H9 (cell line): Measurements from ENCODE around the gene TEX55. TPM values are rescaled to one million over a fixed set of nuclear protein-coding genes. Genes with fewer than 3 reads are reported as not detected.

Experiments used
- DNase-seq: peaks from one replicate; pipeline ENCODE4 v3.0.0-alpha.2; 2017
- H2AFZ ChIP-seq: one replicate; pipeline ENCODE4 v1.6.1; 2013; ENCODE audit warnings: mild to moderate bottlenecking, low read length, control low read depth, moderate library complexity
- H2AK5ac ChIP-seq: 2 replicates; pipeline ENCODE4 v1.6.1; 2013; ENCODE audit warnings: low read length, control low read depth, mixed read lengths; ENCODE audit not compliant: insufficient read length
- H2BK120ac ChIP-seq: one replicate; pipeline ENCODE4 v1.6.1; 2013; ENCODE audit warnings: low read depth, mild to moderate bottlenecking, low read length, control low read depth, inconsistent platforms; ENCODE audit not compliant: poor library complexity, severe bottlenecking
- H2BK12ac ChIP-seq: 2 replicates; pipeline ENCODE4 v1.6.1; 2013; ENCODE audit warnings: low read length, control low read depth, mixed read lengths, low read depth; ENCODE audit not compliant: insufficient read length
- H2BK15ac ChIP-seq: 2 replicates; pipeline ENCODE4 v1.6.1; 2013; ENCODE audit warnings: low read depth, low read length, control low read depth
- H2BK20ac ChIP-seq: one replicate; pipeline ENCODE4 v1.6.1; 2013; ENCODE audit warnings: low read depth, mild to moderate bottlenecking, low read length, control low read depth, inconsistent platforms; ENCODE audit not compliant: poor library complexity, severe bottlenecking
- H2BK5ac ChIP-seq: 2 replicates; pipeline ENCODE4 v1.6.1; 2013; ENCODE audit warnings: low read length, control low read depth, mixed read lengths; ENCODE audit not compliant: insufficient read length
- H3K14ac ChIP-seq: 2 replicates; pipeline ENCODE4 v1.6.1; 2013; ENCODE audit warnings: low read length, control low read depth; ENCODE audit not compliant: insufficient read depth
- H3K18ac ChIP-seq: 2 replicates; pipeline ENCODE4 v1.6.1; 2013; ENCODE audit warnings: low read depth, mild to moderate bottlenecking, mixed read lengths, low read length, control low read depth; ENCODE audit not compliant: insufficient read length
- H3K23ac ChIP-seq: 2 replicates; pipeline ENCODE4 v1.6.1; 2013; ENCODE audit warnings: low read length, control low read depth, mixed read lengths, low read depth; ENCODE audit not compliant: insufficient read length
- H3K23me2 ChIP-seq: 2 replicates; pipeline ENCODE4 v1.6.1; 2013; ENCODE audit warnings: low read depth, mild to moderate bottlenecking, mixed read lengths, low read length, control low read depth; ENCODE audit not compliant: insufficient read length, poor library complexity, severe bottlenecking
- H3K27ac ChIP-seq: 2 replicates; pipeline ENCODE4 v1.5.1; 2013; ENCODE audit warnings: low read length, control low read depth, mixed read lengths, low read depth; ENCODE audit not compliant: insufficient read length
- H3K27me3 ChIP-seq: 2 replicates; pipeline ENCODE4 v1.6.1; 2013; ENCODE audit warnings: low read length, control low read depth, inconsistent platforms; ENCODE audit not compliant: insufficient read depth
- H3K4ac ChIP-seq: 2 replicates; pipeline ENCODE4 v1.6.1; 2013; ENCODE audit warnings: low read depth, mild to moderate bottlenecking, control low read depth, inconsistent platforms, low read length, moderate library complexity
- H3K4me1 ChIP-seq: 2 replicates; pipeline ENCODE4 v1.6.1; 2013; ENCODE audit warnings: low read length, control low read depth, inconsistent platforms; ENCODE audit not compliant: insufficient read depth
- H3K4me2 ChIP-seq: 2 replicates; pipeline ENCODE4 v1.6.1; 2013; ENCODE audit warnings: low read length, control low read depth, mixed read lengths; ENCODE audit not compliant: insufficient read length, insufficient read depth
- H3K56ac ChIP-seq: 2 replicates; pipeline ENCODE4 v1.6.1; 2013; ENCODE audit warnings: low read depth, mild to moderate bottlenecking, mixed read lengths, low read length, control low read depth; ENCODE audit not compliant: insufficient read length
- H3K79me1 ChIP-seq: 2 replicates; pipeline ENCODE4 v1.6.1; 2013; ENCODE audit warnings: low read depth, mild to moderate bottlenecking, moderate library complexity, low read length, control low read depth, inconsistent platforms; ENCODE audit not compliant: insufficient read depth, poor library complexity, severe bottlenecking
- H3K79me2 ChIP-seq: 2 replicates; pipeline ENCODE4 v1.6.1; 2013; ENCODE audit warnings: low read length, control low read depth, inconsistent platforms; ENCODE audit not compliant: insufficient read depth
- H3K9ac ChIP-seq: 2 replicates; pipeline ENCODE4 v1.6.1; 2013; ENCODE audit warnings: low read length, control low read depth, mixed read lengths; ENCODE audit not compliant: insufficient read length; ENCODE audit errors: extremely low read depth
- H3K9me3 ChIP-seq: one replicate; pipeline ENCODE4 v1.6.1; 2013; ENCODE audit warnings: low read depth, low read length, inconsistent platforms; ENCODE audit not compliant: control insufficient read depth
- H3T11ph ChIP-seq: one replicate; pipeline ENCODE4 v1.6.1; 2013; ENCODE audit warnings: mild to moderate bottlenecking, low read length, control low read depth, inconsistent platforms
- H4K20me1 ChIP-seq: one replicate; pipeline ENCODE4 v1.6.1; 2013; ENCODE audit not compliant: control insufficient read depth, insufficient read length, insufficient read depth
- H4K5ac ChIP-seq: 2 replicates; pipeline ENCODE4 v1.6.1; 2013; ENCODE audit warnings: low read depth, mild to moderate bottlenecking, mixed read lengths, low read length, control low read depth; ENCODE audit not compliant: insufficient read length
- H4K8ac ChIP-seq: replicated peaks from 2 replicates; pipeline ENCODE4 v1.6.1; 2013; ENCODE audit warnings: low read length, control low read depth, mixed read lengths, low read depth; ENCODE audit not compliant: insufficient read length
- H4K91ac ChIP-seq: 2 replicates; pipeline ENCODE4 v1.6.1; 2013; ENCODE audit warnings: low read depth, mild to moderate bottlenecking, moderate library complexity, mixed read lengths, low read length, control low read depth; ENCODE audit not compliant: insufficient read length
- H3K27ac Mint-ChIP-seq, 3 experiments: 2 replicates in 2 of 3; 3 replicates in 1 of 3; pipeline ENCODE4 v1.8.0; 2020 to 2021; ENCODE audit warnings: mixed read lengths in 3 of 3, mild to moderate bottlenecking in 1 of 3, moderate library complexity in 1 of 3
- H3K27me3 Mint-ChIP-seq: 2 replicates; pipeline ENCODE4 v1.8.0; 2021; ENCODE audit warnings: low read depth, mild to moderate bottlenecking, moderate library complexity, mixed read lengths
- H3K36me3 Mint-ChIP-seq, 3 experiments: 2 replicates in 2 of 3; 3 replicates in 1 of 3; pipeline ENCODE4 v1.8.0; 2020 to 2021; ENCODE audit warnings: low read depth in 3 of 3, mixed read lengths in 3 of 3; ENCODE audit not compliant: insufficient read depth in 1 of 3
- H3K4me1 Mint-ChIP-seq, 2 experiments: 2 replicates each; pipeline ENCODE4 v1.8.0; 2020; ENCODE audit warnings: mixed read lengths in 2 of 2
- H3K4me3 Mint-ChIP-seq, 2 experiments: 2 replicates in 1 of 2; 3 replicates in 1 of 2; pipeline ENCODE4 v1.8.0; 2020 to 2021; ENCODE audit warnings: mild to moderate bottlenecking in 2 of 2, mixed read lengths in 2 of 2, moderate library complexity in 1 of 2
- H3K9me3 Mint-ChIP-seq, 2 experiments: 2 replicates in 1 of 2; 3 replicates in 1 of 2; pipeline ENCODE4 v1.8.0; 2020; ENCODE audit warnings: mild to moderate bottlenecking in 2 of 2, mixed read lengths in 2 of 2, moderate library complexity in 1 of 2
- CTCF ChIP-seq: fragments of 200-600 bp; sonication (generic); conservative IDR thresholded peaks from 3 replicates; pipeline ENCODE4 v1.8.0; 2021; ENCODE audit warnings: antibody characterized with exemption, mild to moderate bottlenecking
- WGBS: extraction: QIAGEN DNeasy Blood & Tissue Kit; methylation state at CpG from one replicate; pipeline ENCODE4 v1.1.7; 2013; ENCODE audit warnings: missing lambda C conversion rate, low lambda C conversion rate, mixed read lengths; ENCODE audit not compliant: insufficient read length; ENCODE audit errors: extremely low coverage; 5-methylcytosine and 5-hydroxymethylcytosine counted together
- long read RNA-seq: library from polyadenylated mRNA; unstranded; transcript quantifications from one replicate; pipeline ENCODE4 v2.0.0, GENCODE V29; 2020
- total RNA-seq: library from RNA; stranded (reverse); gene quantifications from 2 replicates; pipeline ENCODE4 v1.2.1, GENCODE V29; 2021

The TEX55 gene
- total RNA-seq: not detected in 2 replicates
- long read RNA-seq: 0 reads

- Histone ChIP-seq H3K18ac (no peak within 1 kb of the TSS), H3K9me3 (no peaks in the 10 kb centered on the region), H3K4me2 (no peak within 1 kb of the TSS), H2BK120ac (no peak within 1 kb of the TSS), H4K91ac (no peak within 1 kb of the TSS), H3K9ac (no peak within 1 kb of the TSS), H2BK12ac (no peak within 1 kb of the TSS), H3K79me1 (no peaks in the 10 kb centered on the region), H2AK5ac (no peak within 1 kb of the TSS), H3K4me1 (no peaks in the 10 kb centered on the region), H3K4ac (no peak within 1 kb of the TSS), H4K8ac (no peak within 1 kb of the TSS), H2BK20ac (no peak within 1 kb of the TSS), H4K20me1 (no peaks in the 10 kb centered on the region), H3K79me2 (no peaks in the 10 kb centered on the region), H2BK5ac (no peak within 1 kb of the TSS), H3K27me3 (no peaks in the 10 kb centered on the region), H3K56ac (no peak within 1 kb of the TSS), H4K5ac (no peak within 1 kb of the TSS), H3K27ac (no peak within 1 kb of the TSS), H3K14ac (no peak within 1 kb of the TSS), H2BK15ac (no peak within 1 kb of the TSS), H3K23ac (no peak within 1 kb of the TSS), H2AFZ (no peak within 1 kb of the TSS), H3K23me2 (no peaks in the 10 kb centered on the region), H3T11ph (no peak within 1 kb of the TSS)
- Mint-ChIP-seq H3K9me3 (peaks cover 2 to 7% of the 10 kb centered on the region in 2 experiments; a peak in 3 of 5 replicates), H3K4me1 (peaks cover 3 to 4% of the 10 kb centered on the region in 2 experiments; a peak in 1 of 4 replicates), H3K4me3 (no peak within 1 kb of the TSS), H3K36me3 (peaks cover 0 to 13% (median 0%) of the 10 kb centered on the region in 3 experiments; a peak in 2 of 7 replicates), H3K27me3 (peaks cover 9% of the 10 kb centered on the region), H3K27ac (peak within 1 kb of the TSS in 1 of 3 experiments; percentile 50; a peak in 2 of 7 replicates)
- DNase-seq: peak; percentile 65
- TF ChIP-seq CTCF: peak; percentile 79
- WGBS: no CpG with 5 or more reads among the region's 23 CpGs
These were observed at the start of gene TEX55 for GRCh38 chr3:119145500-119146167. Gene TEX55, plus strand, starts transcription at chr3:119146165. Its CDS starts 25 bp downstream, at chr3:119146190.
